ENCODE data around the gene RAB21.

The RAB21 gene

GRCh38 chr12:71721783-71722505 is 32.7 kb upstream of the RAB21 start:
- no peak for TF ChIP-seq CTCF (IDR thresholded peaks at IDR 0.05; ENCODE audit: control extremely low read depth, extremely low read depth, low read depth, missing control alignments)
- CTCF ChIA-PET = interaction anchor here (1.5 kb wide), 1 partner anchor 12 kb away, joined by 3 read pairs; no protein-coding TSS in a partner anchor
- POLR2A ChIA-PET = no interaction called here
- DNase-seq (ENCODE audit: extremely low spot score) = no peak

GRCh38 chr12:71725011-71725410 is 29.7 kb upstream of the RAB21 start:
- TF ChIP-seq CTCF (IDR thresholded peaks at IDR 0.05; ENCODE audit: control extremely low read depth, extremely low read depth, low read depth, missing control alignments) = no peak
- CTCF ChIA-PET = no interaction called here
- DNase-seq (ENCODE audit: extremely low spot score) = no peak
- POLR2A ChIA-PET = no interaction called here

GRCh38 chr12:71726548-71726947 is 28.1 kb upstream of the RAB21 start:
- no peak for TF ChIP-seq CTCF (IDR thresholded peaks at IDR 0.05; ENCODE audit: control extremely low read depth, extremely low read depth, low read depth, missing control alignments)
- no peak for DNase-seq (ENCODE audit: extremely low spot score)
- CTCF ChIA-PET = interaction anchor here (1.3 to 1.9 kb wide), 2 partner anchors 21 to 23 kb away, joined by 4 read pairs; no protein-coding TSS in a partner anchor
- POLR2A ChIA-PET = no interaction called here

- no peak for DNase-seq (ENCODE audit: extremely low spot score)
- ChIA-PET CTCF (no interaction called here), POLR2A (no interaction called here)
- no peak for TF ChIP-seq CTCF (IDR thresholded peaks at IDR 0.05; ENCODE audit: control extremely low read depth, extremely low read depth, low read depth, missing control alignments)
These were observed 26.7 kb upstream of the RAB21 start for GRCh38 chr12:71727958-71728357.

GRCh38 chr12:71730936-71731335 is 23.7 kb upstream of the RAB21 start:
- ChIA-PET POLR2A (no interaction called here), CTCF (interaction anchor here (0.9 to 1.5 kb wide), 3 partner anchors 16 to 18 kb away, joined by 4 to 5 read pairs (median 5); no protein-coding TSS in a partner anchor)
- DNase-seq (ENCODE audit: extremely low spot score) = no peak
- no peak for TF ChIP-seq CTCF (IDR thresholded peaks at IDR 0.05; ENCODE audit: control extremely low read depth, extremely low read depth, low read depth, missing control alignments)

GRCh38 chr12:71731439-71732356 is 23.0 kb upstream of the RAB21 start:
- POLR2A ChIA-PET = no interaction called here
- no peak for DNase-seq (ENCODE audit: extremely low spot score)
- CTCF ChIA-PET = interaction anchor here (0.8 to 1.5 kb wide), 3 partner anchors 15 to 19 kb away, joined by 4 to 5 read pairs (median 4); no protein-coding TSS in a partner anchor
- no peak for TF ChIP-seq CTCF (IDR thresholded peaks at IDR 0.05; ENCODE audit: control extremely low read depth, extremely low read depth, low read depth, missing control alignments)

Data from GM10248 (cell line).